ENCODE results near the gene SKOR2. TPM values are rescaled to one million over a fixed set of nuclear protein-coding genes. Genes with fewer than 3 reads are reported as not detected.
"Not testable (repeated sequence)": the region's sequence is repeated elsewhere in the genome, so short reads cannot be mapped to it uniquely, and the experiment has no call there.

The SKOR2 gene
- total RNA-seq, 1 experiment from 2014 or later, result not detected

GRCh38 chr18:47191961-47192360, 59.5 kb downstream of the SKOR2 start:
- TF ChIP-seq EZH2 (IDR thresholded peaks at IDR 0.05; ENCODE audit: borderline replicate concordance, low read depth, low read length, poor library complexity, severe bottlenecking), result no peak
- TF ChIP-seq, protein P1, sequence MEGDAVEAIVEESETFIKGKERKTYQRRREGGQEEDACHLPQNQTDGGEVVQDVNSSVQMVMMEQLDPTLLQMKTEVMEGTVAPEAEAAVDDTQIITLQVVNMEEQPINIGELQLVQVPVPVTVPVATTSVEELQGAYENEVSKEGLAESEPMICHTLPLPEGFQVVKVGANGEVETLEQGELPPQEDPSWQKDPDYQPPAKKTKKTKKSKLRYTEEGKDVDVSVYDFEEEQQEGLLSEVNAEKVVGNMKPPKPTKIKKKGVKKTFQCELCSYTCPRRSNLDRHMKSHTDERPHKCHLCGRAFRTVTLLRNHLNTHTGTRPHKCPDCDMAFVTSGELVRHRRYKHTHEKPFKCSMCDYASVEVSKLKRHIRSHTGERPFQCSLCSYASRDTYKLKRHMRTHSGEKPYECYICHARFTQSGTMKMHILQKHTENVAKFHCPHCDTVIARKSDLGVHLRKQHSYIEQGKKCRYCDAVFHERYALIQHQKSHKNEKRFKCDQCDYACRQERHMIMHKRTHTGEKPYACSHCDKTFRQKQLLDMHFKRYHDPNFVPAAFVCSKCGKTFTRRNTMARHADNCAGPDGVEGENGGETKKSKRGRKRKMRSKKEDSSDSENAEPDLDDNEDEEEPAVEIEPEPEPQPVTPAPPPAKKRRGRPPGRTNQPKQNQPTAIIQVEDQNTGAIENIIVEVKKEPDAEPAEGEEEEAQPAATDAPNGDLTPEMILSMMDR (conservative IDR thresholded peaks at IDR 0.05; ENCODE audit: low read depth, low read length), result no peak
- Histone ChIP-seq H3K27me3 (replicated peaks; ENCODE audit: insufficient read depth, low read depth, low read length, poor library complexity) (peaks cover 38% of the 10 kb centered on the region), H3K4me3 (ENCODE audit: low read depth, low read length, poor library complexity, severe bottlenecking) (no peak overlapping the region), H3K36me3 (ENCODE audit: insufficient read depth, low read length, poor library complexity, severe bottlenecking) (no peaks in the 10 kb centered on the region), H3K4me1 (ENCODE audit: insufficient read depth, low read length, poor library complexity, severe bottlenecking) (no peaks in the 10 kb centered on the region), H3K27ac (ENCODE audit: low read depth, low read length, poor library complexity, severe bottlenecking) (no peak overlapping the region), H3K9me3 (ENCODE audit: low read depth, low read length, poor library complexity, severe bottlenecking) (no peaks in the 10 kb centered on the region)
- no peak for DNase-seq (ENCODE audit: low spot score)
- ChIA-PET POLR2A (ENCODE audit: low non-redundant PET) (no interaction called here), CTCF (no interaction called here)
- BruUV-seq (replicated peaks), result no TSS peak
- intact Hi-C loops (cut with micrococcal nuclease; ENCODE audit: unreplicated experiment), result no loop called here

DNA sequence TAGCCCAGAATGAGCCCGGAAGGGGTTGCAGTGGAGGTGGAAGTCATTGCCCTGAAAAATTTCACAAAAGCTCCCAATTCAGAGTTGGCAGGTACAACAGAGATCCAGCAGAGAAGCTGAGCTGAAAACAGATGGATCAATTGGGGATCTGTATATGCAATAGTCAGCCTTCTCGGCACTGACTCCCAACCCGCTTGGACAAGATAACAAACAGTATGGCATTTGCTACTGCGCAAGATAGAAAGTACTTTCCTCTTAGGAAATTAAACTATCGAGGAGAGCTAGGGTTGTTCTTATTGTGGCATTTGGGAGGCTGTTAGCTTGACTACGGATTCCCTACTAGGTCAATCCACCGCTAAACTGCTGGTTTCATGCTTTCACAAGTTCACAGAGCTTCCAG, 63.7 kb downstream of the SKOR2 start:
- BruUV-seq (replicated peaks), result no TSS peak
- H3K4me1 ChIP-seq (ENCODE audit: insufficient read depth, low read length, poor library complexity, severe bottlenecking), result no peaks in the 10 kb centered on the region

DNA sequence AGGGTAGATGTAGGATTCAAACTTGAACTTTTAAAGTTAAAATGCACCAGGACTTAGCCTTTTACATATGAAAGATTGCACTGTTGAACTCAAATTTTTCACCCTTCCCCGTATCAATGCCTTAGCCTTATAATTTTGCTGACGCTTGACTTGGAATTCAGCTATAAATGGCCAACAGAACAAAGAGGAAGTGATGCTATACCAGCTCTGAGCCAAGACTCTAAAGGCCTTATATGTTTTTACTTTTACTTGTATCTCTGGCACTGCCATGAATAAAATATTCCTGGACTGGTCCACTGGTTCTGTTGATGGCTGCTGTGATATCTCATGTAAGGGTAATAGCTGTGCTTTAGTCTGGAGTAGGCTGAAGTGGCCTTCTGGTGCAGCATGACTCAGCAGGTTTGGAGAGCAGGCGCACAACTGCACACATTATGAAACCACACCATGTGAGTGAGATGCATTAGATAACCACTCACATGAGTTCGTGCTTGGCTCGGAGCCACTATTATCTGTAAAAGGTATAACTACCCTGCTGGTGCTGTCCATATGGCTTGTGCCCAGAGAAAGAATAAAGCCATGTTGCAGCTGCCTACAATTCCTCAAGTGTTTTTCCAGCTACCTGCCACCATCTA, 66.9 kb downstream of the SKOR2 start:
- H3K36me3 ChIP-seq (ENCODE audit: insufficient read depth, low read length, poor library complexity, severe bottlenecking), result no peaks in the 10 kb centered on the region
- no peak overlapping the region for H3K27ac ChIP-seq (ENCODE audit: low read depth, low read length, poor library complexity, severe bottlenecking)
- no peak overlapping the region for H3K4me3 ChIP-seq (ENCODE audit: low read depth, low read length, poor library complexity, severe bottlenecking)
- no peaks in the 10 kb centered on the region for H3K4me1 ChIP-seq (ENCODE audit: insufficient read depth, low read length, poor library complexity, severe bottlenecking)
- BruUV-seq (replicated peaks), result no TSS peak
- intact Hi-C loops (cut with micrococcal nuclease; ENCODE audit: unreplicated experiment), result no loop called here
- peaks cover 33% of the 10 kb centered on the region for H3K27me3 ChIP-seq (replicated peaks; ENCODE audit: insufficient read depth, low read depth, low read length, poor library complexity)
- POLR2A ChIA-PET (ENCODE audit: low non-redundant PET), result no interaction called here
- CTCF ChIA-PET, result no interaction called here
- TF ChIP-seq, protein P1 (conservative IDR thresholded peaks at IDR 0.05; ENCODE audit: low read depth, low read length), result no peak
- no peak for TF ChIP-seq EZH2 (IDR thresholded peaks at IDR 0.05; ENCODE audit: borderline replicate concordance, low read depth, low read length, poor library complexity, severe bottlenecking)
- no peak for DNase-seq (ENCODE audit: low spot score)
- peaks cover 13% of the 10 kb centered on the region for H3K9me3 ChIP-seq (ENCODE audit: low read depth, low read length, poor library complexity, severe bottlenecking)

More for the DNA sequence above, 63.7 kb downstream of the SKOR2 start:
- peaks cover 44% of the 10 kb centered on the region for H3K27me3 ChIP-seq (replicated peaks; ENCODE audit: insufficient read depth, low read depth, low read length, poor library complexity)
- no peak for DNase-seq (ENCODE audit: low spot score)
- H3K4me3 ChIP-seq (ENCODE audit: low read depth, low read length, poor library complexity, severe bottlenecking), result no peak overlapping the region
- CTCF ChIA-PET, result no interaction called here
- TF ChIP-seq, protein P1 (conservative IDR thresholded peaks at IDR 0.05; ENCODE audit: low read depth, low read length), result no peak
- no peak for TF ChIP-seq EZH2 (IDR thresholded peaks at IDR 0.05; ENCODE audit: borderline replicate concordance, low read depth, low read length, poor library complexity, severe bottlenecking)
- intact Hi-C loops (cut with micrococcal nuclease; ENCODE audit: unreplicated experiment), result no loop called here
- H3K36me3 ChIP-seq (ENCODE audit: insufficient read depth, low read length, poor library complexity, severe bottlenecking), result no peaks in the 10 kb centered on the region
- no peak overlapping the region for H3K27ac ChIP-seq (ENCODE audit: low read depth, low read length, poor library complexity, severe bottlenecking)
- H3K9me3 ChIP-seq (ENCODE audit: low read depth, low read length, poor library complexity, severe bottlenecking), result peaks cover 13% of the 10 kb centered on the region
- POLR2A ChIA-PET (ENCODE audit: low non-redundant PET), result no interaction called here

GRCh38 chr18:47182156-47182555, 69.3 kb downstream of the SKOR2 start:
- DNase-seq (ENCODE audit: low spot score); CTCF ChIA-PET; H3K27ac ChIP-seq (ENCODE audit: low read depth, low read length, poor library complexity, severe bottlenecking); POLR2A ChIA-PET (ENCODE audit: low non-redundant PET); H3K36me3 ChIP-seq (ENCODE audit: insufficient read depth, low read length, poor library complexity, severe bottlenecking); intact Hi-C loops (cut with micrococcal nuclease; ENCODE audit: unreplicated experiment); H3K4me3 ChIP-seq (ENCODE audit: low read depth, low read length, poor library complexity, severe bottlenecking); BruUV-seq (replicated peaks); H3K4me1 ChIP-seq (ENCODE audit: insufficient read depth, low read length, poor library complexity, severe bottlenecking): not testable (repeated sequence)
- H3K27me3 ChIP-seq (replicated peaks; ENCODE audit: insufficient read depth, low read depth, low read length, poor library complexity), result peaks cover 11% of the 10 kb centered on the region
- peaks cover 13% of the 10 kb centered on the region for H3K9me3 ChIP-seq (ENCODE audit: low read depth, low read length, poor library complexity, severe bottlenecking)
